OCI-LY3 (cell line): Measurements from ENCODE around the gene ROPN1.

Experiments used
- H2AFZ ChIP-seq: fragments of 200-600, 300-600 bp; shearing (Covaris generic); 2 replicates; pipeline ENCODE4 v1.6.0; 2014; ENCODE audit warnings: antibody characterized with exemption, low read depth, low read length
- H3K27ac ChIP-seq: fragments of 200-600, 300-600 bp; sonication (generic); 2 replicates; pipeline ENCODE4 v1.5.1; 2014; ENCODE audit warnings: mild to moderate bottlenecking, low read length, moderate library complexity, mixed read lengths
- H3K27me3 ChIP-seq: fragments of 200-600, 300-600 bp; sonication (generic); 2 replicates; pipeline ENCODE4 v1.6.1; 2014; ENCODE audit warnings: low read depth, low read length, mixed read lengths
- H3K36me3 ChIP-seq: fragments of 200-600, 300-600 bp; sonication (generic); replicated peaks from 2 replicates; pipeline ENCODE3; 2014; ENCODE audit warnings: low read depth, low read length, mixed read lengths
- H3K4me1 ChIP-seq: fragments of 300-600, 200-600 bp; sonication (generic); 2 replicates; pipeline ENCODE4 v1.6.1; 2014; ENCODE audit warnings: low read length, mixed read lengths
- H3K4me2 ChIP-seq: fragments of 200-600, 300-600 bp; sonication (generic); 2 replicates; pipeline ENCODE4 v1.6.1; 2014; ENCODE audit warnings: low read length, mixed read lengths
- H3K4me3 ChIP-seq: fragments of 300-600, 200-600 bp; sonication (generic); 2 replicates; pipeline ENCODE4 v1.5.1; 2014; ENCODE audit warnings: antibody characterized with exemption, mild to moderate bottlenecking, low read length, moderate library complexity
- H3K79me2 ChIP-seq: fragments of 300-600, 200-600 bp; shearing (Covaris generic); 2 replicates; pipeline ENCODE4 v1.6.1; 2014; ENCODE audit warnings: mild to moderate bottlenecking, low read length, mixed read lengths
- H3K9ac ChIP-seq: fragments of 300-600, 200-600 bp; shearing (Covaris generic); 2 replicates; pipeline ENCODE4 v1.6.0; 2014; ENCODE audit warnings: mild to moderate bottlenecking, low read length, moderate library complexity
- H3K9me3 ChIP-seq: fragments of 200-600, 300-600 bp; shearing (Covaris generic); 2 replicates; pipeline ENCODE4 v1.6.1; 2014; ENCODE audit warnings: low read length, mixed read lengths; ENCODE audit not compliant: insufficient read depth
- H4K20me1 ChIP-seq: fragments of 200-600, 300-600 bp; sonication (generic); 2 replicates; pipeline ENCODE4 v1.6.1; 2016; ENCODE audit warnings: low read length, mixed read lengths; ENCODE audit not compliant: insufficient read depth
- CTCF ChIP-seq: fragments of 200-600, 300-600 bp; sonication (generic); IDR thresholded peaks from 2 replicates; pipeline ENCODE4 v1.5.1; 2014; ENCODE audit warnings: antibody characterized with exemption, low read length, low read depth
- EZH2phosphoT487 ChIP-seq: fragments of 200-600 bp; shearing (Covaris generic); IDR thresholded peaks from 2 replicates; pipeline ENCODE4 v1.6.1; 2018; ENCODE audit warnings: antibody characterized with exemption, mixed run types, low read depth

Gene ROPN1

DNA sequence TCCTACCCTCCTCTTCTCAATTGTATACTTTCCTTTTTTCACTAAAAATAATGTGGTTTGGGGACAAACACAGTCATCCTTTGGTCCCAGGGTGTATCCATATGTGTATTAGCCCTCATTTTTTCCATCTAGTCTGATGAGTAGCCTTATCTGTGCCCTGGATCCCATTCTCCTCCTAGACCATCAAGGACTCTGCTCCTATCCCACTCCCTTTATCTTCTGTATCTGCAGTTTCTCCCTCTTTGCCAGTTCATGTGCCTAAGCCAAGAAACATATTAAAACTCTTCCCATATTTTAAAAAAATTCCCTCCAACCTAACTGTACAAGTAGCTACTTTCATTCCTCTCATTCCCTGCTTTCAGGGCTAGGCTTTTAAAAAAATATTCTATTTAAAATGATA lies 56.1 kb downstream of the ROPN1 start:
- Histone ChIP-seq H3K79me2 (no peaks in the 10 kb centered on the region), H2AFZ (no peak overlapping the region), H3K4me1 (peaks cover 3% of the 10 kb centered on the region; the same call in 1 of the 2 replicates), H3K27me3 (no peaks in the 10 kb centered on the region), H3K4me2 (no peak overlapping the region), H3K27ac (no peak overlapping the region), H3K4me3 (no peak overlapping the region), H3K9me3 (no peaks in the 10 kb centered on the region), H3K9ac (no peak overlapping the region), H4K20me1 (no peaks in the 10 kb centered on the region), H3K36me3 (peaks cover 12% of the 10 kb centered on the region)
- TF ChIP-seq EZH2phosphoT487 = no peak
- no peak for TF ChIP-seq CTCF

GRCh38 chr3:123934250-123934649 lies 57.7 kb downstream of the ROPN1 start:
- Histone ChIP-seq H3K36me3 (peaks cover 4% of the 10 kb centered on the region), H3K79me2 (no peaks in the 10 kb centered on the region)
- no peak for TF ChIP-seq EZH2phosphoT487
- no peak for TF ChIP-seq CTCF

DNA sequence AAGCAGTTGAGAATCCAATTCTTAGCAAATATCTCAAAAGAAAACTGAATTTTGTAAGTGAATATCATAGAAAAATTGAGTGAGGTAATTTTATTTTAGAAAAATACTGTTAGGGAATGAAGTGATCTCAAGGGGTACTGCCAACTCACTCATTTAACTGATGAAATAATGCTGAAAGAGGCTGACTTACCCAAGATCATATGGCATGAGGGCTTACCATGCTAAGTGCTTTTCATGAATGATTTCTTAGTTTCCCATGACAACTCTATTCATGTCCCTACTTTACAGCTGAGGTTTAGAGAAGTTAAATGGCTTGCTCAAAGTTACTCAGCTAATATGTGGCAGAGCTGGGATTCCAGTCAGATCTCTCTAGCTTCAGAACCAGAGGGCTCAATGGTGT lies 61.5 kb downstream of the ROPN1 start:
- no peaks in the 10 kb centered on the region for H3K36me3 ChIP-seq
- H3K4me2 ChIP-seq = no peak overlapping the region
- H3K9me3 ChIP-seq = no peaks in the 10 kb centered on the region
- no peaks in the 10 kb centered on the region for H4K20me1 ChIP-seq
- no peak overlapping the region for H3K27ac ChIP-seq
- H3K4me1 ChIP-seq = no peaks in the 10 kb centered on the region
- H2AFZ ChIP-seq = no peak overlapping the region
- no peaks in the 10 kb centered on the region for H3K27me3 ChIP-seq
- H3K9ac ChIP-seq = no peak overlapping the region
- TF ChIP-seq CTCF (no peak), EZH2phosphoT487 (no peak)
- H3K4me3 ChIP-seq = no peak overlapping the region
- no peaks in the 10 kb centered on the region for H3K79me2 ChIP-seq

More at GRCh38 chr3:123934250-123934649, 57.7 kb downstream of the ROPN1 start:
- H3K27ac ChIP-seq = no peak overlapping the region
- H3K4me3 ChIP-seq = no peak overlapping the region
- H4K20me1 ChIP-seq = no peaks in the 10 kb centered on the region
- no peaks in the 10 kb centered on the region for H3K4me1 ChIP-seq
- no peak overlapping the region for H3K4me2 ChIP-seq
- no peak overlapping the region for H2AFZ ChIP-seq
- no peak overlapping the region for H3K9ac ChIP-seq
- no peaks in the 10 kb centered on the region for H3K9me3 ChIP-seq
- no peaks in the 10 kb centered on the region for H3K27me3 ChIP-seq

DNA sequence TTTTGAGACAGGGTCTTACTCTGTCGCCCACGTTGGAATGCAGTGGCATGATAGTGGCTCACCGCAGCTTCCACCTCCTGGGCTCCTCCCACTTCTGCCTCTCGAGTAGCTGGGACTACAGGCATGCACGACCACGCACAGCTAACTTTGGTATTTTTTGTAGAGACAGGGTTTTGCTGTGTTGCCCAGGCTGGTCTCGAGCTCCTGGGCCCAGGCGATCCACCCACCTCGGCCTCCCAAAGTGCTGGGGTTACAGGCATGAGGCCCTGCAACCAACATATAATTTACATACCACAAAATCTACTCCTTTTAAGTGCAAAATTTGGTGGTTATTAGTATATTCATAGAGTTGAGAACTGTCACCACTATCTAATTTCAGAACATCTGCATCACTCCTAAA lies 62.6 kb downstream of the ROPN1 start:
- H3K4me1 ChIP-seq = no peaks in the 10 kb centered on the region
- H3K27ac ChIP-seq = no peak overlapping the region
- H2AFZ ChIP-seq = no peak overlapping the region
- no peak for TF ChIP-seq EZH2phosphoT487
- no peak for TF ChIP-seq CTCF
- H3K36me3 ChIP-seq = peaks cover 3% of the 10 kb centered on the region
- H3K4me3 ChIP-seq = no peak overlapping the region
- H3K9ac ChIP-seq = no peak overlapping the region
- no peak overlapping the region for H3K4me2 ChIP-seq
- no peaks in the 10 kb centered on the region for H3K79me2 ChIP-seq
- no peaks in the 10 kb centered on the region for H3K9me3 ChIP-seq
- no peaks in the 10 kb centered on the region for H3K27me3 ChIP-seq
- no peaks in the 10 kb centered on the region for H4K20me1 ChIP-seq
